GOT3 (cell line): Measurements from ENCODE around the gene SFI1.
"Not testable (repeated sequence)": the region's sequence is repeated elsewhere in the genome, so short reads cannot be mapped to it uniquely, and the experiment has no call there.

Source experiments
- DNase-seq: peaks from one replicate; lab custom pipeline; 2025; ENCODE audit warnings: mixed read lengths; lab: John Stamatoyannopoulos, UW

SFI1 gene

DNA sequence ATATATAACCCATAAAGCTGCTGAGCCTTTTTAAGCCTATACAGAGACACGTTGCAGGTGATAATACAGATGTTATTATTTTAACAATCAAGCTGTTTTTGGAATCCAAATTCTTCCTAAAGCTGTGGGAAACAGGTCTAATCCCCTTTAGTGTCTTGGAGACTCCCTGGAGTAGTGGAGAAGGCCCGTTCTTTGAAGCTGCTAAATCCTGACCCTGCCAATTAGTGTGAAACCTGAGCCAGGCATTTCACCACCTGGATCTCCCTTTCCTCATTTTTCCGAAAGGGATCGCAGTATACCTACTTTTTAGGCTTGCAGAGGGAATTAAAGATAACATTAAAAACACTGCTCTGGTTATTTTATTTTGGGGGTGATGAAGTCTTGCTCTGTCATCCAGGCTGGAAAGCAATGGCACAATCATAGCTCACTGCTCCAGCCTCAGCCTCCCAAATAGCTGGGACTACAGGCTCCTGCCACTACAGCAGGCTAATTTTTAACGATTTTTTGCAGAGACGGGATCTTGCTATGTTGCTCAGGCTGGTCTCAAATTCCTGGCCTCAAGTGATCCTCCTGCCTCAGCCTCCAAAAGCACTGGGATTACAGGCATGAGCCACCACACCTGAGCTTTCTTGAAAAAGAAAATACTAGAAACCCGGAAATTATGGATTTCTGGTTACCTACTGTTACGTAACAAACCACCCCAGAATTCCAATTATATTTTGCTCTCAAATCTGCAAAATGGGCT is 4.9 kb upstream of the SFI1 start:
- DNase-seq = no peak

DNA sequence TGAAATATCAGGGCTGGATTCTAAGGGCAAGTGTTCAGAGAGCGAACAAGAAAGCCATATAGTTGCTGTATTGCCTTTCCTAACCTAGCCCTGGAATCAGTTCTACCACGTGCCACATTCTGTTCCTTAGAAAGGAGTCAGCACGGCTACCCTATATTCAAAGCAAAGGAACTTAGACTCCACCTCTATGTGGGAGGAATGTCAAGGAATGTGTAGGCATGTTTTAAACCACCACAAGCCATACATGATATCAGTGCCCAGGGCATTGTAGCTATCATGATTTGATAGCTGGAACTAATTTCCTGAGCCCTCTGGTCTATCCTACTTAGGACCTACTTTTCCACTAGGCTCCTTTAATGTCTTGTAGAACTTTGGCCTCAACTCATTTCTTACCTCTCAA is 4.2 kb upstream of the SFI1 start:
- no peak for DNase-seq

DNA sequence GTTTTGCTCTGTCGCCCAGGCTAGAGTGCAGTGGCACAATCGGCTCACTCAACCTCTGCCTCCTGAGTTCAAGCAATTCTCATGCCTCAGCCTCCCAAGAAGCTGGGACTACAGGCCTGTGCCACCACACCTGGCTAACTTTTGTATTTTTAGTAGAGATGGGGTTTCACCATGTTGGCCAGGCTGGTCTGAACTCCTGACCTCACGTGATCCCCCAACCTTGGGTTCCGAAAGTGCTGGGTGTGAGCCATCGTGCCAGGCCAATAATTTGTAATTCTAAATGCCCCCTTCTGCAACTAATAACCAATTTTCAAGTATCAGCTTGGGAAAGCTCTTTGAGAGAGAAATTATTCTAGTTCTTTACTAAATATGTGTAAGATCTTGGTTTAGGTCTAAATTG is 3.0 kb upstream of the SFI1 start:
- not testable (repeated sequence) for DNase-seq

DNA sequence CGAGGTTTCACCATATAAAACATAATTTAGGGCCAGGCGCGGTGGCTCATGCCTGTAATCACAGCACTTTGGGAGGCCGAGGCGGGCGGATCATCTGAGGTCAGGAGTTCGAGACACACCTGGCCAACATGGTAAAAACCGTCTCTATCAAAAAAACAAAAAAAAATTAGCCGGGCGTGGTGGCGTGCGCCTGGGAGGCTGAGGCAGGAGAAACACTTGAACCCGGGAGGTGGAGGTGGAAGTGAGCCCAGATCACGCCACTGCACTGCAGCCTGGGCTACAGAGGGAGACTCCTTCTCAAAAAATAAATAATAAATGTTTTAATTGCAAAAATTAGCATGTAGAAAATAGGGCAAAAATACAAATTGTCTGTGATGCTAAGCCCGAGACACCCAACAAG is 993 bp upstream of the SFI1 start:
- no peak for DNase-seq

DNA sequence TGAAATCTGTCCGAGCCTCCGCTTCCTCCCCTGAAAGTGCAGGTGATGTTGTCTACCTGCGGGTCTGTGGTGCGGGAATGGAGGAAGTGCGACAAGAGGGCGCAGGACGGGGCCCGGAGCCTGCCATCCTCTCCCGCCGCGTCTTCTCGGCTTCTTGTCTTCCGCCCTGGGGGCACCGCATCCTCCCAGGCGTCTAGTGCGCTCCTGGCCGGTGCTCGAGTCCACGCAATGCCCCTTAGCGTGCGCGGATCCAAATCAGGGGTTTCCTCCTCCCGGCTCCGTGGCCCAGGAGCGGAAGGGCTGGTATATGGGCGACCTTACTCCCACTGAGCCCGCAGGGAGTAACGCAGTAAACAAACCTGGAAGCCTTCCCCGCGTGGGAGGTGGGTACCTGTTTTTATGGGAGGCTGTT is 405 bp downstream of the SFI1 start:
- no peak for DNase-seq

DNA sequence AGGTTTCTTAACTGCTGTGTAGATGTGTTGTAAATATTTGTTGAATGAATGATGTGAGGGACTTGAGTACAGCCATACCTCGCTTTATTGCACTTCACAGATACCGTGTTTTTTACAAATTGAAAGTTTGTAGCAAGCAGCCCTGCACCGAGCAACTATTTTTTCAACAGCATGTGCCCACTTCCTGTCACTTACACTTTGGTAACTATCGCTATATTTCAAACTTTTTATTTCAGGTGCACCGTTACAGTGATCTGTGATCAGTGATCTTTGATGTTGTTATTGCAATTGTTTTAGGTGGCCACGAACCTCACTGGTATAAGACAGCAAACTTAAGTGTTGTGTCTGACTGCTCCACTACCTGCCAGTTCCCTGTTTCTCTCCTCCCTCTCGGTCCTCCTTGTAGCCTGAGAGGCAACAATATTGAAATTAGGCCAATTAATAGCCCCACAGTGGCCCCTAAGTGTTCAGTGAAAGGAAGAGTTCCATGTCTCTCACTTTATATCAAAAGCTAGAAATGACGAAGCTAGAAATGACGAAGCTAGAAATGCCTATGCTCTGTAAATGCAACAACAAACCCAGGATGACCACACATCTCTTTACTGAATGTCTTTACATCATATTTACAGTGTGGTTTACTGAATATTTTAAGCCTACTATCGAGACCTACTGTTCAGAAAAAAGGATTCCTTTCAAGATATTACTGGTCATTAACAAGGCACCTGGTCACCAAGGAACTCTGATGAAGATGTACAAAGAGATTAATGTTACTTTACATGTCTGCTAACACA is 1.0 kb downstream of the SFI1 start:
- DNase-seq = no peak

DNA sequence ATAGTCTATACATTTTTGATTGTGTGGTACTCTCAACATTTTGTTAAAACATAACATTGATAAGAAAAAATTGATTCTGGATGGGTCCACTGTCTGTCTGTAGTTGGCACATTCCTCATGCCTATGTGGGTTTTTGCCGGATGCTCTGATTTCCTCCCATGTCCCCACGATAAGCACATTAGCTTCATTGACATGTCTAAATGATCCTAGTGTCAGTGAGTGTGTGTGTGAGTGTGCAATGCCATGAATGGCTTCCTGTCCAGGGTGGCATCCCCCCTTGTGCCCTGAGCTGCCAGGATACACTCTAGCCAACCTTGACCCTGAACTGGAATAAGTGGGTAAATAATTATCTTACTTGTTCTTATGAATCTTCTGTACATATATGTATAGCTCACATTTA is 5.4 kb downstream of the SFI1 start:
- no peak for DNase-seq

DNA sequence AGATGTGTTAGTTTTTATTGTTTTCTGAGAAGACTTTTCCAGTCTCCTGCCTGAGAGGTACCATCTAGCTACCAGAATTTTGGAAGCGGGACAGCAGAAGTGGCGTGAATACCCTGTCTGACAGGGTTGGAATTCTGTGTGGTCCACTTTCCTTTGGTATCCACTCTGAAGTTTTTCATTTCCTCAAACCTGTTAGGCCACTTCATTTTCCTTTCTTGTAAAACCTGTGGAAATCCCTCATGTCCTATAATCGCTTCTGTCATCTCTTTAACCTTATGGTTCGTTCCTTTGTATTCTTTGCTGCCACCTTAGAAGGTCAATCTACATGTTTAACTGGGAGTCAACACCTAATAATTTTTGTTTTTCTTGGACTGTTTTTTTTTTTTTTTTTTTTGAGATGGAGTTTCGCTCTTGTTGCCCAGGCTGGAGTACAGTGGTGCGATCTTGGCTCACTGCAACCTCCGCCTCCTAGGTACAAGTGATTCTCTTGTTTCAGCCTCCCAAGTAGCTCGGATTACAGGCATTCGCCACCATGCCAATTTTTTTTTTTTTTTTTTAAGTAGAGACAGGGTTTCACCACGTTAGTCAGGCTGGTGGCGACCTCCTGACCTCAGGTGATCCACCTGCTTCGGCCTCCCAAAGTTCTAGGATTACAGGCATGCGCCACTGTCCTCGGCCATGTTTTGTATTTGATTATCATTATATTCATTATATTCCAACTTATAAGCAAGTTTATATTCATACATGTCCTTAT is 7.1 kb downstream of the SFI1 start:
- no peak for DNase-seq

DNA sequence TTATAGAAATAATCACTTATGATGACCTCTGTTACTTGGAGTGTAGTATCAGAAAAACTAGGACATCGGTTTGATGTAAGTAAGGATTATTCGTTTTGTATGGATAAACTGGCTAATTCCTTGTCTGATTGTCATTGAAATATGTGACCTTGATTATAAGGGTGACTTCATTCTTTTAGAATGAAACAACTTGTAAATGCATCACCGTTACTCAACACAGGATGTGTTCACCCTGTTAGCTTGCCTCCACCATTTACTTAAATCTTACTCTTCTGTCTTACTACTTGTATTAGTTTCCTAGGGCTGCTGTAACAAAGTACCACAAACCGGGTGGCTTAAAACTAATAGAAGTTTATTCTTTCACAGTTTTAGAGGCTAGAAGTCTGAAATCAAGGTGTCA is 7.9 kb downstream of the SFI1 start:
- DNase-seq = no peak

DNA sequence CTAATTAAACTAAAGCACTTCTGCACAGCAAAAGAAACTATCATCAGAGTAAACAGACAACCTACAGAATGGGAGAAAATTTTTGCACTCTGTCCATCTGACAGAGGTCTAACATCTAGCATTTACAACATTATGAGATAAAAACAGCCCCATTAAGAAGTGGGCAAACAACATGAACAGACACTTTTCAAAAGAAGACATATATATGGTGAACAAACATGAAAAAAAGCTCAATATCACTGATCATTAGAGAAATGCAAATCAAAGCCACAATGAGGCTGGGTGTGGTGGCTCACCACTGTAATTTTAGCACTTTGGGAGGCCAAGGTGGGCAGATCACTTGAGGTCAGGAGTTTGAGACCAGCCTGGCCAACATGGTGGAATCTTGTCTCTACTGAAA is 11.2 kb downstream of the SFI1 start:
- DNase-seq = not testable (repeated sequence)

DNA sequence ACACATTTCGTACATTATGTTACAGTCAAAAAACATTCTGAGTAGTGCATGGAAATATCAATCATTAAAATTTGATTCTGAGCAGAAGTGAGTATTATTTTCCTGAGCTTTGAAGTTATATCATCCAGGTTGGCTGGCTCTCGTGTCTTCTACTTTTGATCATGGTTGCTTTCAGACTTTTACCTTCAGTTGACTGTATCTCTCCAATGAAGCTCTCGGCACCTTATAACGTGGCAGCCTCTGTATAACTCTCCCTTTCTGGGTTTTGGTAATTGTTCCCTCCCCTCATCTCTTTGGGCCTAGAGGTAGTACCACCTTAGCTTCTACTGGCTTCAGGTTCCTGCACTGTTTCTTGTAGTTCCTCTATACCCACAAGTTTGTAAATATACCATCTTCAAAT is 12.2 kb downstream of the SFI1 start:
- no peak for DNase-seq

DNA sequence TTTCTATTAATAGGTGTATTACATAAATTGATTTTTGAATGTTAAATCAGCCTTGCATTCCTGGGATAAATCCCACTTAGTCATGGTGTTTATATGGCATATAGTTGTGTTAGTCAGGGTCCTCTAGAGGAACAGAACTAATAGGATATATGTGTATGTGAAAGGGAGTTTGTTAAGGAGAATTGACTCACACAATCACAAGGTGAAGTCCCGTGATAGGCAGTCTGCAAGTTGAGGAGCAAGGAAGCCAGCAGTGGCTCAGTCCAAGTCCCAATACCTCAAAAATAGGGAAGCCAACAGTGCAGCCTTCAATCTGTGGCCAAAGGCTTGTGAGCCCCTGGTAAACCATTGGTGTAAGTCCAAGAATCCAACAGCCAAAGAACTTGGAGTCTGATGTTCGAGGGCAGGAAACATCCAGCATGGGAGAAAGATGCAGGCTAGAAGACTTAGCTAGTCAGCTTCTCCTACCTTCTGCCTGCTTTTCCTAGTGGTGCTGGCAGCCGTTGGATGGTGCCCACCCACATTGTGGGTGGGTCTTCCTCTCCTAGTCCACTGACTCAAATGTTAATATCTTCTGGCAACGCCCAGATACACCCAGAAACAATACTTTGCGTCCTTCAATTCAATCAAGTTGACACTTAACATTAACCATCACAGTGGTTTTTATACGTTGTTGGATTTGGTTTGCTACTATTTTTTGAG is 12.9 kb downstream of the SFI1 start:
- no peak for DNase-seq

DNA sequence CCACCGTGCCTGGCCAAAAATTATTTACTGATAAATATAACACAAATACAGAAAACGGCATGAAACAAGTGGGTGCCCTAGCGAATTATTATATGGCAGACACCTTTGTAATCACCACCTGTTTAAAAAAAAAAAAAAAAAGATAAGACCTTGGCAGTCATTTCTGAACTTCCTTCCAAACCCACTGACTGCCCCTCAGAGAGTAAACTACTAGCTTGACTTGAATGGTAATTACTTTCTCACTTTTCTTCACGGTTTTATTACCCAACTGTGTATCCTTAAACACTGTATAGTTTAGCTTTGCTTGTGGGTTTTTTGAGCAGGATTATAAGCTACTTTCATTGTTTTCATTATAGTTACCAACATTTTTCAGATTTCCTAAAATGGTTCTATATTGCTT is 23.7 kb downstream of the SFI1 start:
- no peak for DNase-seq

DNA sequence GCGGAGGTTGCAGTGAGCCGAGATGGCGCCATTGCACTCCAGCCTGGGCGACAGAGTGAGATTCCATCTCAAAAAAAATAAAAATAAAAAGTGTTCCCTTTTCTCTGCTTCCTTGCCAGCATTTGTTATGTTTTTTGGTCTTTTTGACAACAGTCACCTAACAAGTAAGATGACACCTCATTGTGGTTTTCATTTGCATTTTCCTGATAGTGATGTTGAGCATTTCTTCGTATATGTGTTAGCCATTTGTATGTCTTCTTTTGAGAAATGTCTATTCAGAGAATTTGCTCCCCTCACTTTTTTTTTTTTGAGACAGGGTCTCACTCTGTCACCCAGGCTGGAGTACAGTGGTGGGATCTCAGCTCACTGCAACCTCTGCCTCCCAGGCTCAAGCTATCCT is 27.8 kb downstream of the SFI1 start:
- not testable (repeated sequence) for DNase-seq

DNA sequence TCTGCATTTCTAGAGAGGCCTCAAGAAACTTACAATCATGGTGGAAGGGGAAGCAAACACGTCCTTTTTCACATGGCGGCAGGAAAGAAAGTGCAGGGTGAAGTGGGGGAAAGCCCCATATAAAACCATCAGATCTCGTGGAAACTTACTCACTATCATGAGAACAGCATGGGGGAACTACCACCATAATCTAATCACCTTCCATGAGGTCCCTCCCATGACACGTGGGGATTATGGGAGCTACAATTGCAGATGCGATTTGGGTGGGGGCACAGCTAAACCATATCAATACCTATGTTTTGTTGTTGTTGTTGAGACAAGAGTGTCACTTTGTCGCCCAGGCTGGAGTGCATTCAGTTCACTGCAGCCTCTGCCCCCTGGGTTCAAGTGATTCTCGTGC is 29.9 kb downstream of the SFI1 start:
- no peak for DNase-seq

DNA sequence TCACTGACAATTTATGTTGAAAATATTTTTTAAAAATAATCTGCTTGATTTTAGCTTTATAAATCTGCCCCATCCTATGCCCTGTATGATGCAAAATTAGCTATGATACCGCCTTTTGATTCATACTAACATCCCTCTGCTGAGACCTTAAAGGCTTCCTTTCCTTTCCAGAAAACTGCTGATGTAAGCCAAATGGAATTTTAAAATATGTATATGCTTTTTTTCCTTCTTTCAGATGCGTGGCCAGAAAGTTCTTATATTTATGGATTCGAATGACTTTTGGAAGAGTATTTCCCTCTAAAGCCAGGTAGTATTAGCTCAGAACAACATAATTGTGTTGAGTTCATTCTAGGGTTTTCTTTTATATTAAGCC is 34.5 kb downstream of the SFI1 start:
- DNase-seq = no peak

DNA sequence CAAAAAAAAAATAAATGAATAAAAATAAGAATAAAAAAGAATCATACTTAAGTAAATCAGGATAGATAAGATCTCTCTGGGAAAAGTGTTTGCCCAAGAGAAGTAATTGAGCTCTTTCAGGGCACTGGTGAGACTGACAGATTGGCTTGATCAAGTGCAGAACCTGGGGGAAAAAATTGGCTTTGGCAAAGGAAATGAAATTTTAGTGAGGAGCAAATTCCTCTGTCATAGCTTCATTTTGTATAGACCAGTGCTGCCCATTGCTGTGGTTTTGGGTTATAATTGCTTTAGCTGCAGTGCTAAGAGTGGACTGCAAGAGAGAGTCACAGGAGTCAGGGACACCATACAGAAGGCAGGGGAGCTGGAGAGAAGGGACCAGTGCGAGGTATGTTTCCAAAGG is 35.7 kb downstream of the SFI1 start:
- no peak for DNase-seq

DNA sequence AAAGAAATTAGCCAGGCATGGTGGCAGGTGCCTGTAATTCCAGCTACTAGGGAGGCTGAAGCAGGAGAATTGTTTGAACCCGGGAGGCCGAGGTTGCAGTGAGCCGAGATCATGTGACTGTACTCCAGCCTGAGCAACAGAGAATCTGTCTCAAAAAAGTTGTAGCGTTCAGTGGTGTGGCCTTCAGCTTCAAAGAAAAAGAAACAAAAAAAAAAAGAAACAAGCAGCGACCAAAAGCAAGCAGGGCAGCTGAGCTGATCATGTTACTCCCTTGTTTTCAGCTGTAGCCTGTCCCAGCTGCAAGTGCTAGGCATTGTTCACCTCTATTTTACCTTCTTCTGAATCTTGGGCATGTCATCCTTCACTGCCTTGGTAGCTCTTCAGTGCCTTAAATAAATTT is 37.0 kb downstream of the SFI1 start:
- DNase-seq = no peak

DNA sequence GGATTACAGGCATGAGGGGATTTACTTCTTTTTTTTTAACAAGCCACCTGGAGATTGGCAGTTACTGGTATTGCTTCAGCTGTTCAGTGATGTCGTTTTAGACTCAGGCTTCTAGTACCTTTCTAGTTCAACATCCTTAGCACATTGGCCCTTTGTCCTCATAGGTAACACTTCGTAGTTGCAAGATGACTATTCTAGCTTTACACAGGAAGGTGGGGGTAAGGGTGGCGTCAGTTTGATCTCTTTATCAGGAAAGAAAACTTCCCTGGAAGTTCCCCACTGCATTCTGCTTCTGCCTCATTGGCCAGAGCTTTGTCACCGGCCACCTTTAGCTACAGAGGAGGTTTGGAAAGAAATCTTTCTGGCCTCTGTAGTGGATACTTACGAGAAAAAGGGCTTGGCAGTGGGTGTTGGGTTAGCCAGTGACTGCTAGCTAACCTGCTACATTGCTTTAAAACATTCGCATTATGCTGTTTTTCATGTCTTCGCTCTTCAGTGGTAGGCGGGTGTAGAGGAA is 40.7 kb downstream of the SFI1 start:
- DNase-seq = no peak

DNA sequence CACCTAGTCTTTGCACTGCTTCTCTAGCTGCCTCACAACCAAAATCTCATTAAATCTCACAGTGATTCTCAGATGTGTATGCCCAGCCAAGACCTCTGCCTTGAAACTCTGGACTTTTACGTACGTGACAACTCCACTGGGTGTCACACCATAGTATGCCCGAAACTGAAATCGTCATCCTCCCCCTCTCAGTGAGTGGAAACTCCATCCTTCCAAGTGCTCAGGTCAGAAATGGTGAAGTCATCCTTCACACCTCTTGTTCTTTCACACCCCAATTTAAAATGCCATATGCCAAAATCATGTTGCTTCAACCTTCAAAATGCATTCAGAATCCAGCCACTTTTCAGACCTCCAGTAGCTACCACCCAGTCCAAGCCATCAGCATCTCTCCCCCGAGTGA is 42.5 kb downstream of the SFI1 start:
- no peak for DNase-seq

DNA sequence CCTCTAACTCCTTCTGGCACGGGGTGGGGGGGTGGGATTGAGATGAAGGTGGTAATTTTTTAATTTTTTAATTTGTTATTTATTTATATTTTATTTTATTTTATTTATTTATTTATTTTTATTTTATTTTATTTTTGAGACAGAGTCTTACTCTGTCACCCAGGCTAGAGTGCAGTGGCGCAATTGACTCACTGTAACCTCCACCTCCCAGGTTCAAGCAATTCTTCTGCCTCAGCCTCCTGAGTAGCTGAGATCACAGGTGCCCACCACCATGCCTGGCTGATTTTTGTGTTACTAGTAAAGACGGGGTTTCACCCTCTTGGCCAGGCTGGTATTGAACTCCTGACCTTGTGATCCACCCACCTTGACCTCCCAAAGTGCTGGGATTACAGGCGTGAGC is 43.8 kb downstream of the SFI1 start:
- not testable (repeated sequence) for DNase-seq

DNA sequence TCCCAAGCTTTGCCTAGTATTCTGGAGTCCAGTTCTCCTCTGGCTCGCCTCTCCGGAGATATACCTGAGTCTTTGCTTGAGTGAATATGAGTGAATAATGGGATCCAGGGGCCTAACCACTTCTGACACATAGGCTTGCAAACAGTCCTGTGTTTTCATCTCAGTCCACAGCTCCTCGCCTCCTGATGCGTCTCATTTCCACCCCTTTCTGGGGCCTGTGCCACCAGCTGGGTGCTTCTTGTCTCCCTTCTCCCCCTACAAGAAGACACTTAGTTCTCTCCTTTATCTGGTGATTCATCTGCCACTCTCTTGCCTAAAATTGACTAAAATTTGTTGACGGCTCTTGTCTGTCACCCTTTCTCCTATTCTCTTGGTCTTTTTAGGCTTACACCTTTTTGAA is 44.6 kb downstream of the SFI1 start:
- no peak for DNase-seq
